ENCODE measurements around the gene LMNA. TPM values are rescaled to one million over a fixed set of nuclear protein-coding genes. Genes with fewer than 3 reads are reported as not detected.

The LMNA gene
- total RNA-seq, 1 experiment from 2014 or later, result 112 TPM

DNA sequence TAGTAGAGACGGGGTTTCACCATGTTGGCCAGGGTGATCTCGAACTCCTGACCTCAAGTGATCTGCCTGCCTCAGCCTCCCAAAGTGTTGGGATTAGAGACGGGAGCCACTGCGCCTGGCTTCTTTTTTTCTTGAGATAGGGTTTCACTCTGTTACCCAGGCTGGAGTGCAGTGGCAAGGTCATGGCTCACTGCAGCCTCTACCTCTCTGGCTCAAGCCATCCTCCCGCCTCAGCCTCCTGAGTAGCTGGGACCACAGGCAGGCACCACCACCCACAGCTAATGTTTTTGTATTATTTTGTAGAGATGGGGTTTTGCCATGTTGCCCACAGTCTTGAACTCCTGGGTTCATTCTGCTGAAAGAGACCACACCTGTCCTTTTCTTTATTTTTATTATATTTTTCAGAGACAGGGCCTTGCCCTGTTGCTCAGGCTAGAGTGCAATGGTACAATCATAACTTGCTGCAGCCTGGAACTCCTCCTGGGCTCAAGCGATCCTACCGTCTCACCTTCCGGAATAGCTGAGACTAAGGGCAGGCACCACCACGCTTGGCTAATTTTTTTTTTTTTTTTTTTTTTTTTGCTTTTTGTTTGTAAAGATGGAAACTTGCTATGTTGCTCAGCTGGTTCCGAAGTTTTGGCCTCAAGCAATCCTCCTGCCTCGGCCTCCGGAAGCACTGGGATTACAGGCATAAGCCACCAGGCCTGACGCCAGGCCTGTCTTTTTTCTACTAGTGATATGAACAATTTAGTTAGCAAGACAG lies 3.1 kb downstream of the LMNA start:
- no peak for DNase-seq
- intact Hi-C loops (cut with micrococcal nuclease; ENCODE audit: unreplicated experiment), result no loop called here
- peaks cover 31% of the 10 kb centered on the region for H3K4me1 Mint-ChIP-seq (ENCODE audit: low read depth, unreplicated experiment)
- Histone ChIP-seq H3K36me3 (ENCODE audit: control insufficient read depth, insufficient read depth, low read length) (peaks cover 4% of the 10 kb centered on the region), H3K27me3 (replicated peaks; ENCODE audit: control insufficient read depth, insufficient read depth, low read length) (no peaks in the 10 kb centered on the region), H3K4me1 (peaks cover 58% of the 10 kb centered on the region), H3K4me3 (ENCODE audit: low read depth, low read length) (no peak overlapping the region), H3K9me3 (no peaks in the 10 kb centered on the region)
- H3K27me3 Mint-ChIP-seq (ENCODE audit: insufficient read depth, unreplicated experiment), result no peaks in the 10 kb centered on the region
- ChIA-PET CTCF (interaction anchor here (0.6 to 5.9 kb wide), 3 partner anchors 12 to 136 kb away, joined by 3 to 43 read pairs (median 8); no protein-coding TSS in a partner anchor), POLR2A (interaction anchor here (0.6 kb wide), 1 partner anchor 32 kb away, joined by 4 read pairs; no protein-coding TSS in a partner anchor)
- BruUV-seq (replicated peaks), result no TSS peak
- TF ChIP-seq, protein P1, sequence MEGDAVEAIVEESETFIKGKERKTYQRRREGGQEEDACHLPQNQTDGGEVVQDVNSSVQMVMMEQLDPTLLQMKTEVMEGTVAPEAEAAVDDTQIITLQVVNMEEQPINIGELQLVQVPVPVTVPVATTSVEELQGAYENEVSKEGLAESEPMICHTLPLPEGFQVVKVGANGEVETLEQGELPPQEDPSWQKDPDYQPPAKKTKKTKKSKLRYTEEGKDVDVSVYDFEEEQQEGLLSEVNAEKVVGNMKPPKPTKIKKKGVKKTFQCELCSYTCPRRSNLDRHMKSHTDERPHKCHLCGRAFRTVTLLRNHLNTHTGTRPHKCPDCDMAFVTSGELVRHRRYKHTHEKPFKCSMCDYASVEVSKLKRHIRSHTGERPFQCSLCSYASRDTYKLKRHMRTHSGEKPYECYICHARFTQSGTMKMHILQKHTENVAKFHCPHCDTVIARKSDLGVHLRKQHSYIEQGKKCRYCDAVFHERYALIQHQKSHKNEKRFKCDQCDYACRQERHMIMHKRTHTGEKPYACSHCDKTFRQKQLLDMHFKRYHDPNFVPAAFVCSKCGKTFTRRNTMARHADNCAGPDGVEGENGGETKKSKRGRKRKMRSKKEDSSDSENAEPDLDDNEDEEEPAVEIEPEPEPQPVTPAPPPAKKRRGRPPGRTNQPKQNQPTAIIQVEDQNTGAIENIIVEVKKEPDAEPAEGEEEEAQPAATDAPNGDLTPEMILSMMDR (IDR thresholded peaks at IDR 0.05; ENCODE audit: insufficient read depth in 1 of 2, low read depth in 1 of 2, low read length in 1 of 2, severe bottlenecking in 1 of 2, unreplicated experiment in 1 of 2), result no peak
- H3K4me3 Mint-ChIP-seq (ENCODE audit: unreplicated experiment), result peak overlapping the region; percentile 62
- peaks cover 16% of the 10 kb centered on the region for H3K36me3 Mint-ChIP-seq (ENCODE audit: insufficient read depth, unreplicated experiment)
- no peaks in the 10 kb centered on the region for H3K9me3 Mint-ChIP-seq (ENCODE audit: unreplicated experiment)
- peak overlapping the region; percentile 70 for H3K27ac Mint-ChIP-seq (ENCODE audit: unreplicated experiment)

DNA sequence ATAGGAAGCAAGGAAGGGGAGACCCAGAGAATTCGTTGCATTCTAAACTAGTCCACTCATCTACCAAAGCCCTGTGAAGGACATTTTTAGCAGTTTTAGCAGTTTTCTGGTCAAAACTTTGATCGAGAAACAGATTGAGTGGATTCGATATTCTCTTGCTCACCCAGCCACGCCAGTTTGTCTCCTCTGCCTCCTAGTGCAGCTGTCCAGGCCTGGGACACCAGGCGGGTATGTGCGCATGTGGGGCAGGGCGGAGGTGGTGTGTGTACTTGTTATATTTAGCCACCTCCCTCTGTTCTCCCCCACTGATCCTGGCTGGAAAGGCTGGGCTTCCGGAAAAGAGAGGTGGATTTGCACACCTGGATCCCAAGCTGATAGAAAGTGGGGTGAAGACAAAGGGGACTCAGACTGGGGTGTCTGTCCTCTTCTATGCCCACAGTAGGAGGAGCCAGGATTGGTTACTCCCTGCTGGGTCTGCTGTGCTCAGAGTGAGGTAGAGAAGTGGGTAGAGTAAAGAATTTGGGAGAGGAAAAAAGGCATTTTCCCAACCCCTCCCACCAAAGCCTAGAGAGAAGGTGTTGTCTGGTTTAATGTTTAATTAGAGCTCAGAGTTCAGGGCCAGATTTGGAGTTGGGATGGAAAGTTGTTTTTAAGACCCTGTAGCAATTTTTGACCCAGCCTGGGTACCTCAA lies 3.8 kb downstream of the LMNA start:
- Histone ChIP-seq H3K36me3 (ENCODE audit: control insufficient read depth, insufficient read depth, low read length) (peaks cover 4% of the 10 kb centered on the region), H3K4me1 (peaks cover 66% of the 10 kb centered on the region), H3K9me3 (no peaks in the 10 kb centered on the region), H3K27me3 (replicated peaks; ENCODE audit: control insufficient read depth, insufficient read depth, low read length) (no peaks in the 10 kb centered on the region), H3K4me3 (ENCODE audit: low read depth, low read length) (peak overlapping the region; percentile 12; the same call in 1 of the 2 replicates)
- CTCF ChIA-PET, result interaction anchor here (1.4 to 5.9 kb wide), 2 partner anchors 11 to 20 kb away, joined by 3 to 43 read pairs; no protein-coding TSS in a partner anchor
- peaks cover 22% of the 10 kb centered on the region for H3K36me3 Mint-ChIP-seq (ENCODE audit: insufficient read depth, unreplicated experiment)
- POLR2A ChIA-PET, result interaction anchor here (0.6 kb wide), 1 partner anchor 32 kb away, joined by 4 read pairs; no protein-coding TSS in a partner anchor
- TF ChIP-seq, protein P1 (IDR thresholded peaks at IDR 0.05; ENCODE audit: insufficient read depth in 1 of 2, low read depth in 1 of 2, low read length in 1 of 2, severe bottlenecking in 1 of 2, unreplicated experiment in 1 of 2), result no peak
- peaks cover 38% of the 10 kb centered on the region for H3K4me1 Mint-ChIP-seq (ENCODE audit: low read depth, unreplicated experiment)
- H3K4me3 Mint-ChIP-seq (ENCODE audit: unreplicated experiment), result peak overlapping the region; percentile 62
- intact Hi-C loops (cut with micrococcal nuclease; ENCODE audit: unreplicated experiment), result no loop called here
- no peaks in the 10 kb centered on the region for H3K27me3 Mint-ChIP-seq (ENCODE audit: insufficient read depth, unreplicated experiment)
- H3K27ac Mint-ChIP-seq (ENCODE audit: unreplicated experiment), result peak overlapping the region; percentile 70
- H3K9me3 Mint-ChIP-seq (ENCODE audit: unreplicated experiment), result no peaks in the 10 kb centered on the region
- DNase-seq, result peak in 1 of 2 experiments; percentile 61
- TSS peak; percentile 8 for BruUV-seq (replicated peaks)

DNA sequence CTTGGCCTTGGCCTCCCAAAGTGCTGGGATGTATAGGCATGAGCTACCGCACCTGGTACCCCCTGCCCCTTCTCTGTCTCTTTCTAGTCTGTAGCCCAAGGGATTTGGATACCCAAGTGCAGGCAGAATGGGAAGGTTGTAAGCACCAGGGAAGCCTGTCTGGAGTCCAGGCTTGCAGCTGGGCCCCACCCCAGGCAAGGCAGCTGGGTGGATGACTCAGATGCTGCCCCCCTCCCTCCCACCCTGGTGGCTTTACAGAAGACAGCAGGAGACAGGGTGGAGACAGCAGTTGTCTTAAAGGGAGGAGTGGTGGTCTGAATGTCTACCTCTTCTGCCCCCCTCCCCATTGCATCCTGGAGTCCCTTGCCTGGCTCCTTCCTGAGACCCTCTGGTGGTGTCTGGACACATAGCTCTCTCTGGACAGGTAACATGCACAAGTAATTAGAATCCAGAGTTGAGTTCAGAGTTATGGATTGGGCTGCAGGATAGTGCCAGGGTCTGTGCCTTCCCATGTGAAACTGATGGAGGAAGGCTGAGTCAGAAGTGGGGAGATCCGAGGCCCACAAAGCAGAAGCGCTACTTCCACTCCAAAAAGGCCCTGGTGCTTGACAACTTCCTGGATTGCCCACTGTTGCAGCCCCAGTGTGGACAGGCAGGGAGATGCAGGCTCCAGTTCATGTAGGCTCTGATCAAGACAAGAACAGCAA lies 5.1 kb downstream of the LMNA start:
- TF ChIP-seq, protein P1 (IDR thresholded peaks at IDR 0.05; ENCODE audit: insufficient read depth in 1 of 2, low read depth in 1 of 2, low read length in 1 of 2, severe bottlenecking in 1 of 2, unreplicated experiment in 1 of 2), result no peak
- Mint-ChIP-seq H3K27me3 (ENCODE audit: insufficient read depth, unreplicated experiment) (no peaks in the 10 kb centered on the region), H3K4me3 (ENCODE audit: unreplicated experiment) (no peak overlapping the region), H3K9me3 (ENCODE audit: unreplicated experiment) (no peaks in the 10 kb centered on the region), H3K36me3 (ENCODE audit: insufficient read depth, unreplicated experiment) (peaks cover 26% of the 10 kb centered on the region), H3K27ac (ENCODE audit: unreplicated experiment) (peak overlapping the region; percentile 56), H3K4me1 (ENCODE audit: low read depth, unreplicated experiment) (peaks cover 44% of the 10 kb centered on the region)
- intact Hi-C loops (cut with micrococcal nuclease; ENCODE audit: unreplicated experiment), result no loop called here
- BruUV-seq (replicated peaks), result no TSS peak
- Histone ChIP-seq H3K36me3 (ENCODE audit: control insufficient read depth, insufficient read depth, low read length) (peaks cover 4% of the 10 kb centered on the region), H3K27me3 (replicated peaks; ENCODE audit: control insufficient read depth, insufficient read depth, low read length) (no peaks in the 10 kb centered on the region), H3K4me1 (peaks cover 70% of the 10 kb centered on the region), H3K9me3 (no peaks in the 10 kb centered on the region), H3K4me3 (ENCODE audit: low read depth, low read length) (no peak overlapping the region)
- no peak for DNase-seq
- ChIA-PET POLR2A (interaction anchor here (0.6 to 0.7 kb wide), 2 partner anchors 9 to 13 kb away, joined by 4 to 5 read pairs; no protein-coding TSS in a partner anchor), CTCF (interaction anchor here (1.6 to 5.9 kb wide), 2 partner anchors 10 to 24 kb away, joined by 3 to 43 read pairs; no protein-coding TSS in a partner anchor)
